NCI-H2029 treated with DMSO at 0.1 percent for 48 hours (cell line): Measurements from ENCODE around the gene CD84.
"Not testable (repeated sequence)": the region's sequence is repeated elsewhere in the genome, so short reads cannot be mapped to it uniquely, and the experiment has no call there.

Source experiments
- DNase-seq: peaks from one replicate; lab custom pipeline; 2025; lab: John Stamatoyannopoulos, UW

Gene CD84

GRCh38 chr1:160579216-160579701 is at the start of gene CD84:
TSS of gene CD84 (minus strand) at chr1:160579496. CDS start at chr1:160579437, 59 bp downstream.
- DNase-seq = no peak

GRCh38 chr1:160628799-160629263 is 49.5 kb upstream of the CD84 start:
- DNase-seq = no peak

- not testable (repeated sequence) for DNase-seq
Observed at GRCh38 chr1:160627677-160628289, 48.5 kb upstream of the CD84 start.

GRCh38 chr1:160626509-160627342 is 47.4 kb upstream of the CD84 start:
- no peak for DNase-seq

- no peak for DNase-seq
Observed at GRCh38 chr1:160625725-160626498, 46.6 kb upstream of the CD84 start.

- no peak for DNase-seq
Observed at GRCh38 chr1:160625321-160625720, 46.0 kb upstream of the CD84 start.

- no peak for DNase-seq
Observed at GRCh38 chr1:160624464-160624863, 45.2 kb upstream of the CD84 start.

DNA sequence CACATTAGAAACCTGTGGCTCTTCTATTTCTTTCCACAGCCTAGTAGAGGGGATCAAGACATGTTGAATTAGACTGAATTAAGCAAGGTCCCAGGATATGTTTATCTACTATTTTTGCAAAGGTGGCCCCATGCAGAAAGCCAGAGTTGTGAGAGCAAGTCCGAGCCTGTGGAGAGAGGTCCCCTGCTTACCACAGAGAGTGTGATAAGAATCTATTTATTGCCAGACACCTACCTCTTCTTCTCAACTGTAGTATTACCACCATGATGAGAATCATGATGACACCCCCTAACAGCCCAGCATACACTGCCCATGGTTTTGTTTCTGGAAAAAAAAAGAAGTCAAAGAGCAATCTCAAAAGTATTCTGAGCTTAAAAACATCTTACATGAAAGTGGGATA is 44.6 kb upstream of the CD84 start:
- no peak for DNase-seq

GRCh38 chr1:160623227-160623633 is 43.9 kb upstream of the CD84 start:
- no peak for DNase-seq

DNA sequence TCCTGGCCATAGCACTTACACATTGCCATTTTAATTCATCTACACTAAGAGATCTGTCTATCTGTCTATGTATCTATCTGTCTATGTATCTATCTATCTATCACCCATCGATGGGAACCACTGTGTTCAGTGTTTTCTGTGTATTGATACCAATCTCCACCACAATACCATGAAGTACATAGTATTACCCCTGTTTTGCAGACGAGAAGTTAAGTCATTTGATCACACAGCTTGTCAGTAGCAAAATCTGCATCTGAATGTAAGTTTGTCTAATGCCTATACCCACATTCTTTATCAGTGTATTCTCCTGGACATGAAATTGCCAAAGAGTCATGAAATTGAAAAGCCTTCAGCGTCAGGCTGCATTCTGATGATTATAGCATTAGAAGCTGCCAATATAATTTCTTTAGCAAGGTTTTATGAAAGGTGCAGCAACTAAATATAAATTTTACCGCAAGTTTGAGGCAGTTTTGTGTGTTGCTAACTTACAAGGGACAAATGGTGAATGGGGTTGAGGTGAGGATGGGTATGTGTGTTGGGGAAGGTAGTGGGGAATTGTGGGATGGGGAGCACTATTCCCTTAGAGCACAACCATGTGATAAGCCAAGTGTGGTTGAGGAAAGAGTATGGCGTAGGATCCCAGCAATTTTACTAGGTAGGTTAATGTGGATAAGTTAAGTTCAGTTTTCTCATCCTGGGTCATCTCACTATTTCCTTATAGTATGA is 43.4 kb upstream of the CD84 start:
- no peak for DNase-seq

GRCh38 chr1:160621633-160622413 is 42.5 kb upstream of the CD84 start:
- DNase-seq = no peak

GRCh38 chr1:160620942-160621632 is 41.8 kb upstream of the CD84 start:
- DNase-seq = no peak

DNA sequence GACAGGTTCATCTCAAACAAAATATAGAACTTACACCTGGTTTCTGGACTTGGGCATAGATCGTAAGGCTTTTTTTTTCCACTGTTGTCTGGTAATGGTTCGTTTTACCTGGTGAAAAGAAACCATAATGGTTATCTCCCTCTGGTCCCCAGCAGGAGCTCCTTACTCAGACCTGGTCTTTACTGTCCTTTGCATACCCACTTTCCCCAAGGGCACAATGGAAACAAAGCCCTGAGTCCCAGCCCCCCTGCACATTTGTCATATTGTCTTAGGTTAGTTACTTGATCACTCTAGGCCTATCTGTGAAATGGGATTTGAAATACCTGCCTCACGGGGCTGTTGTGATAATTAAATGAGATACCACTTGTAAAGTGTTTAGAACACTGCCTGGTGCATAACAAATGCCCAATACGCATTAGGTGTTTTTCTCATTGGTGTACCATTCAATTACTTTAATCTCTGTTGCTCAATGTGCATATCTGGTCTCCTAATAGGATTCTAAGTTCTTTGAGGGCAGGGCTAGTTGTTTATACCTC is 40.5 kb upstream of the CD84 start:
- no peak for DNase-seq

DNA sequence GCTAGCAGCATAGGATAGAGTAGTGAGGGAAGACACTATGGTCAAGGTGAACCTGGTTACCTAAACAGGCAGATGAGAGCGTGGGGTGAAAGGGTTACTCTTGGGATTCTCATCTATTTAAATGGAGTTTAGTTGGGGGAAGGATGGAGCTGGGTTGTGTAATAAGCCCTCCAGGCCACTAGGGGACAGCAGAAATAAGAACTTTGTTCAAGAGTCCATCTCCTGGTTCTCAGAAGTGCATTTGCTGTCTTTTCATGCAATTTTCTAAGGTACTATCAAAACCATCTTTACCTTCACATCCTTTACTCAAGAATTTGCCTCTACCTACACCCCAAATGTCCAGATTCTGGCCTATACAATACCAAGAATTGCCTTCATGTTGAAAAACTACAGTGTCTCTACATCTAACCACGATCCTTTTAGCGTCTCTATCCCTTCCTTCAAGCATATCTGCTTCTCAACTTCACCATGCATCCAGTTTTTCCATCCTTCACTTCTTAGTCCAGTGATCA is 39.5 kb upstream of the CD84 start:
- no peak for DNase-seq

DNA sequence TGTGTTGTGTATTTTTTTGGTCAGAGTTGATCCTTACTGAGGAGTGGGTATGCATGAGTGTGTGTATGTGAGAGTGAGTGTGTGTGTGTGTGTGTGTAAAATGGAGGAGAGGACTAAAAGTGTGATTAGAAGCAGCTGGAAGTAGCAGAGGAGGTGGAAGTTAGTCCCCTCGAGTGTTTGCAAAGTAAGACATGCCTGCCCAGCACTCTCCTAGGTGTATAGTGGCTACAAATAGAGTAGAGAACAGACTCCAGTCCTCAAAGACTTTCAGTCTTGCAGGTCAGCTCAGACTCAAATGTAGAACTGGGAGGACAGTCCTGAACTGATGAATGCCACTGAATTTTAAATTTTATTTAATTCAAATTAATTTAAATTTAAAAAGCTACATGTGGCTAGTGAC is 39.0 kb upstream of the CD84 start:
- no peak for DNase-seq

DNA sequence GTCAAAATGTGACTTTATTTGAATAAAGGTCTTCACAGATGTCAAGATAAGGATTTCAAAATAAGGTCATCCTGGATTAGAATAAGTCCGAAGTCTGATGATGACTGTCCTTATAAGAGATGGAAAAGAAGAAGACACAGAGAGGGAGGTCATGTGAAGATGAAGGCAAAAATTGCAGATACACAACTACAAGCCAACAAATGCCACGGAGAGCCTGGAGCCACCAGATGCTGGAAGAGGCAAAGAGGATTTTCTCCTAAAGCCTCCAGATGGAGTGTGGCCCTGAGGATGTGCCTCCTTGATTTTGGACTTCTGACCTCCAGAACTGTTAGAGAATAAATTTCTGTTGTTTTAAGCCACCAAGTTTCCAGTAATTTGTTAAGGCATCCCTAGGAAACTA is 36.4 kb upstream of the CD84 start:
- no peak for DNase-seq

DNA sequence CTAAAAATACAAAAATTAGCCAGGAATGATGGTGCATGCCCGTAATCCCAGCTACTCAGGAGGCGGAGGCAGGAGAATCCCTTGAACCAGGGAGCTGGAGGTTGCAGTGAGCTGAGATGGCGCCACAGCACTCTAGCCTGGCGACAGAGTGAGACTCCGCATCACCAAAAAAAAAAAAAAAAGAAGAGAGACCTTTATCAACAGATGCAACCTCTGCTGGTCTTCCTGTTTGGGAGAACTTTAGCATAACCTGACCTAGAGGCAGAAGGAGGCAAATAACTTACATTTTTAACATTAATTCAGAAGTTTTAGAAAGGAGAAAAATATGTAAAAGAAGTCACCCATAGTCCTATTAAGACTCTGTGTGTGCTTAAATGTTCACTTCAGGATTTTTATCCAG is 35.1 kb upstream of the CD84 start:
- no peak for DNase-seq

GRCh38 chr1:160612613-160613218 is 33.4 kb upstream of the CD84 start:
- no peak for DNase-seq

DNA sequence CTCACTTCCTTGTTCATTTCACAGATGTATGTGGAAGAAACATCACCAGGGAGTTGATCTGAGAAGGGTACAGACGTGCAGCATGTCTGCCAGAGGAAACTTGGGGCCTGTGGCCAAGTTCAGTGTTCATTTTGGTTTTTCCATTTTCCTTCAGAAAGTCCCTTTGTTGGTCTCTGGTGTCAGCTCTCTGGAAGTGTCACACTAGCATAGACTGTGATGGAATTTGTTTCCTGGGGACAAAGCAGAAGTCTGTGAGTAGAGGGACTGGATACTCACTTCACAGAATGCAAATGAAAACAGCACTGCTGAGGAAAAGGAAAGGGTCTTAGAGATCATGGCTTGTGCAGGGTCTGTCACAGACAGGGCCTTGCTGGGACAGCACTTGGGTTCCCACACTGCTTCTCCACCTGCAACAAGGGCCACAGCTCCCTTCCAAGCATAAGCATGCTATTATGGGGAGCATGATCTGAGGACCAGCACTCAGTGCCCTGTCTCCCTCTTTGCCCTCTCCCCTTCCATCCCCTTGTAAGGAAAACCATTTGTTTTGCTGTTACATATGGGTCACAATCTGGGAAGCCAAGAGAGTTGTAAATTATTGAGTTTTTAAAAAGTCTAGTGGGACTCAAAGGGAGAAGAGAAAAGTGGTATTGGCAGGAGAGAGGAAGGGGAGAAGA is 31.4 kb upstream of the CD84 start:
- DNase-seq = no peak
